Right lung (tissue), 5 donors: Measurements from ENCODE around the gene UGT2A1. TPM values are rescaled to one million over a fixed set of nuclear protein-coding genes. Genes with fewer than 3 reads are reported as not detected.

ENCODE experiments used
- DNase-seq, 2 donors: peaks; one replicate each; pipeline ENCODE4 v3.0.0-alpha.2; 2013
- polyA plus RNA-seq, 5 donors: library from polyadenylated mRNA; unstranded; fragments of 120-200 nt; gene quantifications; one replicate each; pipeline versions ENCODE4 v1.2.1 to v1.2.3, GENCODE V29; 2013; ENCODE audit warnings: inconsistent platforms in 1 of 5, low replicate concordance in 1 of 5; ENCODE audit not compliant: insufficient read length in 5 of 5, insufficient read depth in 1 of 5

UGT2A1 gene
- polyA plus RNA-seq, 5 donors, result 0.12 TPM; not detected in 4

DNA sequence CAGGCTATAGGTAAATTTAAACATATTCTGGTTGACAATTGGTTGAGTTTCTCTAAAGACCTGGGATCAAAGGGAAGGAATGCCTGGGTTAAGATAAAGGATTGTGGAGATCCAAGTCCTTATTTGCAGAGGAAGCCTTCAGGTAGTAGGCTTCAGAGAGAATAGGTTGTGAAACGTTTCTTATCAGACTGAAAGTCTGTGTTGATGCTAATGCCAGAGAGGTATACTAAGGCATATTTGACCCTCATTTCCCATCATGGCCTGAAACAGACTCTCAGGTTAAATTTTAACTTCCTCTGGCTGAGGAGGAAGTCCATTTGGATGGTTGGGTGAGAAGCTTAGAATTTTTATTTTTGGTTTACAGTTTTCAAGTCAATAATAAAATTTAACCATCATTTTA lies 61.7 kb downstream of the UGT2A1 start:
- no peak for DNase-seq

DNA sequence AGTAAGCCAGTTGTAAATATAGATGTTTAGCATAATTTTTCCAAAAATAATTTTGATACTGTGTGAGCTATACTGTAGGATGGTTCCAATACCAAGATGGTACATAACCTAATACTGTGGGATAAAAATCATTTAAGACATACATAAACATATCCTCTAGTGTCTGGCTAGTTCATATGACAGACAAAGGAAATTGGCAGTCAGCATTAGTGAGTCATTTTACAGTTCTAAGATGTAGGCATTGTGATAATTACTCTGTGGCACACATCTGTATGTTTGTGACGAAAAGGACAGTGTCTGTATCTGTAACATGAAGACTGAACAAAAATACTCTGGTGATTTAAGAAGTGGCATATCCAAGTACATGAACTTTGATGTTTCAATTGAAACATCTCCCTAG lies 63.2 kb downstream of the UGT2A1 start:
- no peak for DNase-seq

DNA sequence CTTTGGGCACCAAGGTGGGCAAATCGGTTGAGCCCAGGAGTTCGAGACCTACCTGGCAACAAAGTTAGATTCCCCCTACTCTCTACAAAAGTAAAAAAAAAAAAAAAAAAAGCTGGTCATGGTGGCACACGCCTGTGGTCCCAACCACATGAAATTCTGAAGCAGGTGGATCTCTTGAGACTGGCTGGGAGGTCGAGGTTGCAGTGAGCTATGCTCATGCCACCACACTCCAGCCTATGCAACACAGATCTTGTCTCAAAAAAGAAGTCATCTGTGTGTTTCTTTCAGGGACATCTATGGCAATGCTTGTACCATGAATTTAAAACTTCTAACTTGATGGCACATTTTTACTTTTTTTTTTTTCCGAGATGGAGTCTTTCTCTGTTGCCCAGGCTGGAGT lies 68.9 kb downstream of the UGT2A1 start:
- no peak for DNase-seq

DNA sequence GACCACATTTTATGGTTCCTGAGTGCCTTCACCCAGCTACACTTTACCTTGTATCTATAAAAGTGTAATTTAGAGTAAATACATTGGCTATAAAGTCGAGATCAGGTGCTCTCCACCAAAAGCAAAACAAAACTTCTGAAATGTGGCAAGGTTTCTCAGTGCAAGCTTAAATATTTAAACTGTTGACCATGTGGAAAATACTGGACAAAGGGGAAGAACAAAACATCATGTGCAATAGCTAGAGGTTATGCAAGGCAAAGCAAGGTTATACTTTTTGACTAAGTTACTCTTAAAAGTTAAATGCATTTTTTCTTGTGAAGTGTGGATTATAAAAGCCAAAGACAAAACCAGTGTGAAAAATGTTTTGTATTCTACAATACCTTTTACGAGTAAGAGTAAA lies 69.5 kb downstream of the UGT2A1 start:
- DNase-seq, result no peak

DNA sequence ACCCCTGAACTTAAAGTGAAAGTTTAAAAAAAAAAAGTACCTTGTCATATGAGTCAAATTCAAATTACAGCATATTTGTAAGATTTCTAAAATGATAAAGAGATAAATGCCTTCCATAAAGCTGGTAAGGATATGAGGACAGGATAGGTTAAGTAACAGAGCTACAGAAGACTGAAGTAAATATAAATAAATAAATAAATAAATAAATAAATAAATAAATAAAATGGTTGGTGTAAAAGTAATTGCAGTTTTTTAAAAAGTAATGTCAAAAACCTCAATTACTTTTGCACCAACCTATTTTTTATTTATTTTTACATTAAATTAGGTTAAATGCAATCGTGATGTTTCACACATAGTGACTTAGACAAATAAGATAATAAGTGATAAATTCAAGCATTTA lies 75.8 kb downstream of the UGT2A1 start:
- DNase-seq, result no peak

DNA sequence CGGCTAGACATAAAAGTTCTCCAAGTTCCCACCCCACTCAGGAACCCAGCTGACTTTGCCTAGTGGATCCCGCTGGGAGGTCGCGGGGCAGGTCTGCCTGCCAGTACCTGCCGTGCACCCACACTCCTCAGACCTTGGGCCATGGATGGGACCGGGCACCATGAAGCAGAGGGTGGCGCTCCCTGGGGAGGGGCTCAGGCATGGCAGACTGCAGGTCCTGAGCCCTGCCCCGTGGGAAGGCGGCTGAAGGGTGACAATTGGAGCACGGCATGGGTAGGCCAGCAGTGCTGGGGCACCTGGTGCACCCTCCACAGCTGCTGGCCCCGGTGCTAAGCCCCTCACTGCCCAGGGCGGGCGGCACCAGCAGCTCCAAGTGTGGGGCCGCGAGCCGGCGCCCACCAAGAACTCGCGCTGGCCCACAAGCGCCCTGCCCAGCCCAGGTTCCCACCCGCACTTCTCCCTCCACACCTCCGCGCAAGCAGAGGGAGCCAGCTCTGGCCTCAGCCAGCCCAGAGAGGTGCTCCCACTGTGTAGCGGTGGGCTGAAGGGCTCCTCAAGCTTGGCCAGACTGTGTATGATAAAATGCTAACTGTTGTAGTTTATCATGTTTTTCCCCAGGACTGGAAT lies 76.7 kb downstream of the UGT2A1 start:
- no peak for DNase-seq

DNA sequence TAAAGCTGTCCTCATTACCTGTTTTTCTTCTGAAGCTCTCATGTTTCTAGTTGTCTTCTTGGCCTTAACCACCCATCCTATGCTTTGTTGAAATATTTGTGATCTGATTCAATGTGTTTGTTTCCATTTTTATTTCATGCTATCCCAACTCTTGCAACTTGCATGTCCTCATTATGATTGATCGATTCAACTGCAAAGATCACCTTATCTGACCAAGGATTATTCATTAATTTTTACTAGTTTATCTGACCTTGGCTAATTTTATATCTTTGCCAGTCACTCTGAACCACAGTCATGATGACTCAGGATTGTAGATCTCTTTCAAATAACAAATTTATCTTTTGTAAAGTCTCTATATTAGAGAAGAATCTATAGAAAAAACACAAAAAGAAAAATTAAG lies 84.3 kb downstream of the UGT2A1 start:
- no peak for DNase-seq

DNA sequence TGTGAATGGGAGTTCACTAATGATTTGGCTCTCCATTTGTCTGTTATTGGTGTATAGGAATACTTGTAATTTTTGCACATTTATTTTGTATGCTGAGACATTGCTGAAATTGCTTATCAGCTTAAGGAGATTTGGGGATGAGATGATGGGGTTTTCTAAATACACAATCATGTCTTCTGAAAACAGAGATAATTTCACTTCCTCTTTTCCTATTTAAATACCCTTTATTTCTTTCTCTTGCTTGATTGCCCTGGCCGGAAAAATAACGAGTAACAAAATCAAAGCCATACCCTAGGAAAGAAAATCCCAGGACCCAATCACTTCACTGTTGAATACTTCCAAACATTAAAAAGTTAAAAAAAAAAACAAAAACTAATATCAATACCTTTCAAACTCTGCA lies 89.6 kb downstream of the UGT2A1 start:
- no peak for DNase-seq

DNA sequence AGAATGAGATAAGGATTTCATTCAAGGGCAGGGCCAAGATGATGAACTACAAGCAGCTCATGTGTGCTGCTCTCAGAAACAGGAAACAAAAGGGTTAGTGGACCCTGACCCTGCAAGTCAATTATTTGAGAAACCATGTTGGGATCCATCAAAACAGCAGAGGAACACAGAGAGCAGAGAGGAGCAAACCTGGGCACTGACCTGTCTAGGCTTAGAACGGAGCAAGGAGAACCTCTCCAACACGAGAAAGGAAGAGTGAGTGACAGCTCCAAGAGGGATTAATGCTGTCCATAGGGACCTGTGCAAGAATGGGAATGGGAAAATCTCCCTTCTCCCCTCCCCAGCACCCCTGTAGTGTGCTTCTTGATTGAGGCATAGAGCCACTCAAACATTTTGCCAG lies 103.4 kb downstream of the UGT2A1 start:
- DNase-seq, result no peak

DNA sequence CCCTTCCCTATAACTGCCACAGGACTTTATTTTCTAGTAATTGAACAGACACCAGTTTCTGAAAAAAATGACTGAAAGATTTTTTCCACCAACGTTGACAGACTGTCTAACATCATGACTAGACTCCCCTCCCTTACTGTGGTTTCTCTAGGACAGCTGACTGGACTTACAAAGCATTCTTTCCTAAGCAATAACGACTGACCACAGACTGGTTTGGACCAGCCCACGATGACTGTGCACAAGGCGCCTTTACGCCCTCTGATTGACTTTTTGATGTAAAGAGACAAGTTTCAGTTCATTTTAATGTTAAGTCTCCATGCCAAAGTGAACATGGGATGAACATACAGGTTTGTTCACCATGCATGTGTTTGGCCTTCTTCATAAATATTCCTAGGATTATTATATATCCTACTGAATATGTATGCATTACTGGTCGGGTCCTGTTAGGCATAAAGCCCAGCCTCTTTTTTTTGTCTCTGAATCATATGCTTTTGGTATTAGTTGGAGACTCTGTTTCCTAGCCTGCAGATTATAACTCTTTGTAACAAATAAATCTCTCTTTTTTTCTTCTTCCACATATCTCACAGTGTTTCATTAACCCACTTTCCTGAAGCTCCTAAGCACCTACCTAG lies 106.8 kb downstream of the UGT2A1 start:
- DNase-seq, result no peak

Other genes with a start within 250 kb of the UGT2A1 start
- gene UGT2B4, start 157.3 kb downstream of the UGT2A1 start, polyA plus RNA-seq, result 1 to 10 TPM in 2 of 5 donors, under 1 TPM in 2, not detected in 1; 0.23 to 1.3 (median 0.72) TPM
- not detected for gene UGT2A2, start 13.6 kb downstream of the UGT2A1 start, polyA plus RNA-seq
- gene SULT1B1, start 107.4 kb upstream of the UGT2A1 start, polyA plus RNA-seq, result 1 to 10 TPM; 1.5 to 3.3 (median 2.6) TPM
- gene SULT1E1, start 206.9 kb upstream of the UGT2A1 start, polyA plus RNA-seq, result 100 to 1,000 TPM; 131 to 423 (median 212) TPM